Cardiac fibroblast (primary cell): Measurements from ENCODE around the gene PPP2CA.
"Not testable (repeated sequence)": the region's sequence is repeated elsewhere in the genome, so short reads cannot be mapped to it uniquely, and the experiment has no call there.

Source experiments
- DNase-seq, 2 donors: peaks; one replicate each; pipeline versions ENCODE4 v3.0.0 to v3.0.0-alpha.2; 2010; ENCODE audit warnings: low read depth in 2 of 2
- H3K4me3 ChIP-seq, 2 donors: replicated peaks in 1 of 2; 1 replicate in 1 of 2; 2 replicates in 1 of 2; pipeline ENCODE4 v1.5.1; 2011; ENCODE audit warnings: low read depth in 2 of 2, low read length in 2 of 2, mild to moderate bottlenecking in 2 of 2, moderate library complexity in 1 of 2
- CTCF ChIP-seq: IDR thresholded peaks from one replicate; pipeline ENCODE4 v1.5.1; 2011; ENCODE audit warnings: low read depth, mild to moderate bottlenecking, low read length, inconsistent platforms

The PPP2CA gene

GRCh38 chr5:134227259-134227658 is 1.4 kb upstream of the PPP2CA start:
- DNase-seq: peak in 1 of 2 donors; percentile 18
- no peak for TF ChIP-seq CTCF
- no peak overlapping the region for H3K4me3 ChIP-seq

- peak overlapping the region; percentile 79 to 94 for H3K4me3 ChIP-seq
- no peak for DNase-seq
- TF ChIP-seq CTCF: no peak
Observed at GRCh38 chr5:134226441-134227192, 744 bp upstream of the PPP2CA start.

DNA sequence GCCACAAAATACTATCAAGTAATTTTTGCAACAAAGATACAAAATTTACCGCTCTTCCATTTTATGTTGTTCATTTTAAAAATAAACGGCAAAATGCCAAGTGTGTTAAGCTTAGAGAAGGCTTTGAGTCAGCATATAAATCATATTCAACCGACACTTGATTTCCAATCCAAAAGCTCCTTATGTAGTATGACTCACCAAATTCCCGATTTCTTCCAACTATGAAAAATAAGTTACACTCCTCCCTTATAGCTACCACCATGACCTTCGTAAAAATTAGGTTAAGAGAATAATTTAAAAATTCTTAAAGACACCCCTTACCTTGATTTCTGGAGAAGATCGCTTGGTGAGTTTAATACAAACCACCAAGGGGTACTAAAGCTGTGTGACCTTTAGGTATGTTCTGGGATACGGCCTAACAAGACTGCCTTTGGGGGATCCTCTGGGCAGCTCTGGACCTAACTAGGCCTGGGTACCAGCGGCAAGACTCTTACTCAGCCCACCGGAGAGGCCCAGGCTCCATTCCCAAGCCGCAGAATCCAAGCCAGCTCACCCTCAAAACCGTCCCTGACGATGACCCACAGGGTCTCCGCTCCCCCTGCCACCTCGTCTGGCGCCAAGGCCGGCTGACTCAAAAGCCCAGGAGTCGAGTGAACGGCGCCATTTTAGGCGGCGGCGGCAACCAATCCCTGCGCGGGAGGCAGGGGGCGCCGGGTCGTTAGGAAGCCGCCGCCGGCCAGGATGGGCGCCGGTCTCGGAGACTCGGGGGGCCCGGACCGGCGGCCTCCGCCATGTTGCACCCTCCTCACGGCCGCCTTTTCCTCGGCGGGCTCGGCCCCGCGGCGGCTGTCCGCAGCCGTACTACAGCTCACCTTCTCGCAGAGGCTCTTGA is 739 bp downstream of the PPP2CA start:
- DNase-seq: peak; percentile 63 to 82
- peak overlapping the region; percentile 79 to 94 for H3K4me3 ChIP-seq
- no peak for TF ChIP-seq CTCF

DNA sequence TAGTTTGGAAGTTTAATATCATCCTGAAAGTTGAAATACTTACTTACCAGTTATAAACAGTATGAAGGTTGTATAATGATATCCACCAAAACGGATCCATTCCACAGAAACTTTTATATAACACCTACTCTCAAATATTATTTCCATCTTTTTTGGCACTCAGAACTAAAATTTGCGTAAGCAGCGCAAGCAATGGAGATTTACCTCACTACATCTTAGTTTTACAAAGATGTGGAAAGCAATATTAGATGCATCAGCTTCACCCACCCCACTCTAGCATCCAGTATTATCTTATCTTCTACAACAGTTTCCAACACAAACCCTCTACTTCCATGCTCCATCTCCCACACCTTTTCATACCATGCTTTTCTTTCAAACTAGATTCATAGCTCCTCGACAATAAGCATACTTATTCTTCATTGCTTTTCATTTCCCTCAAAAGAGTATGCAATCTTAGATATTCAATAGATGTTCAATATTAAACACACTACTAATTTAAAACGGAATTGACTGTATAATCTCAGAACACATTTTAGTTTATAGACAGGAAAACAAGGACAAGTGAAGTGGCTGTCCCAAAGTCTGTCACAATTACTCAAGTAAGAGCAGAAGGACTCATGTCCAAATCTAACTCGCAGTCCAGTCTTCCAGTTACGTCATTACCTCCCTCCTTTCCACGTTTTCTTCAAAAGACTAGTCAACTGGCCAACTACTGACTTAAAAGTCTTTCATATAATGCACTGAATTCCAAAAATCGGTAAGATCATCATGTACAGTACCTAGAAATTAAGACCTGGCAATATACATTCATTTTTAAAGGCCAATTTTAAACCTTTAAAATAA is 2.2 kb downstream of the PPP2CA start:
- no peak for TF ChIP-seq CTCF
- DNase-seq: peak; percentile 23 to 51
- peak overlapping the region; percentile 79 to 94 for H3K4me3 ChIP-seq

- H3K4me3 ChIP-seq, DNase-seq: not testable (repeated sequence)
Observed at GRCh38 chr5:134221690-134222089, 4.2 kb downstream of the PPP2CA start.

DNA sequence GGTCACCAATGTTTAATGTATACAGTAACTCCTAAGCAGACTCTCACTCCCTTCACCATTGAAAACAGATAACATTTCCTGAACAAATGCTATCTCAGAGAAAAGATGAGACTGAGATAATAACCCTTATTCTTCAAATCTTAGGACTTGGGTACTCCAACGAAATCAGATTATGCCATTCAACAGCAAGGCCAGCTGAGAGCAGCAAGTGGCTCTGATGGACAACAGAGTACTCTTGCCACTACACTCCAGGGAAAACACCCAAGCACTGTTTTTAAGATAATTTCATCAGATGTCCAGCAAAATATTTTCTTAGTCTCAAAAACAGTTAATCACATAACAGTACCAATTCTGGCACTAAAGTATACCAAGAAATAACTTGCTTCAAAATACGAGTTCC is 10.1 kb downstream of the PPP2CA start:
- TF ChIP-seq CTCF: no peak
- H3K4me3 ChIP-seq: no peak overlapping the region
- no peak for DNase-seq

DNA sequence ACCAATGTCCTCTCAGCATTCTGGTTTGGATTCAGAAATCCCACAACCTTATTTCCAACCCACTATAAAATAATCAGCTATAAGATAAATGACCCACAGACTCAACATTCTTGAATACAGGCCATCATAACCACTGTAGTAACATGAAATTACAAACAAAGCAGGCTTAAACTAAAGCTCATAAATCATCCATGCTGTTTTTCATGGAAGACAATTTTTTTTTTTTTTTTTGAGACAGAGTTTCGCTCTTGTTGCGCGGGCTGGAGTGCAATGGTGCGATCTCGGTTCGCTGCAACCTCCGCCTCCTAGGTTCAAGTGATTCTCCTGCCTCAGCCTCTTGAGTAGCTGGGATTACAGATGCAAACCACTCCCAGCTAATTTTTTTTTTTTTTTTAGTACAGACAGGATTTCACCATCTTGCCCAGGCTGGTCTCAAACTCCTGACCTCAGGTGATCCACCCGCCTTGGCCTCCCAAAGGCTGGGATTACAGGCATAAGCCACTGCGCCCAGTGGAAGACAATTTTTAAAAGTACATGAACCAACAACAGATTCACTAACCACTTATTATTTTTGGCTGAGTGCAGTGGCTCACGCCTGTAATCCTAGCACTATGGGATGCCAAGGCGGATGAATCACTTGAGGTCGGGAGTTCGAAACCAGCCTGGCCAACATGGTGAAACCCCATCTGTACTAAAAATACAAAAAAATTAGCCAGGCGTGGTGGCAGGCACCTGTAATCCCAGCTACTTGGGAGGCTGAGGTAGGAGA is 14.4 kb downstream of the PPP2CA start:
- H3K4me3 ChIP-seq: not testable (repeated sequence)
- peak; percentile 42 to 75 for DNase-seq
